Stomach (tissue), 4 donors: ENCODE results near the gene EHMT1.

Experiments used
- EP300 ChIP-seq: sonication (generic); formaldehyde crosslinking; IDR thresholded peaks from one replicate; pipeline ENCODE4 v1.6.1; 2017; ENCODE audit warnings: antibody characterized with exemption
- POLR2A ChIP-seq, 4 donors: fragments of 450-650 bp; IDR thresholded peaks; one replicate each; pipeline ENCODE4 v1.6.1; 2016; ENCODE audit warnings: antibody characterized with exemption in 4 of 4, control low read depth in 2 of 4, mild to moderate bottlenecking in 1 of 4, moderate library complexity in 1 of 4
- POLR2AphosphoS5 ChIP-seq, 3 donors: sonication (generic); formaldehyde crosslinking; IDR thresholded peaks; one replicate each; pipeline ENCODE4 v1.6.1; 2016; ENCODE audit warnings: antibody characterized with exemption in 3 of 3
- TF ChIP-seq, protein P1 (sequence below), 7 experiments: fragments of 450-650 bp in 4 of 7; fragments of 200-600 bp in 3 of 7; sonication (generic) in 3 of 7; IDR thresholded peaks; one replicate each; pipeline ENCODE4 v1.5.1; 2016 to 2019; ENCODE audit warnings: antibody characterized with exemption in 7 of 7, control low read depth in 2 of 7, mild to moderate bottlenecking in 1 of 7

- TF ChIP-seq, protein P1, sequence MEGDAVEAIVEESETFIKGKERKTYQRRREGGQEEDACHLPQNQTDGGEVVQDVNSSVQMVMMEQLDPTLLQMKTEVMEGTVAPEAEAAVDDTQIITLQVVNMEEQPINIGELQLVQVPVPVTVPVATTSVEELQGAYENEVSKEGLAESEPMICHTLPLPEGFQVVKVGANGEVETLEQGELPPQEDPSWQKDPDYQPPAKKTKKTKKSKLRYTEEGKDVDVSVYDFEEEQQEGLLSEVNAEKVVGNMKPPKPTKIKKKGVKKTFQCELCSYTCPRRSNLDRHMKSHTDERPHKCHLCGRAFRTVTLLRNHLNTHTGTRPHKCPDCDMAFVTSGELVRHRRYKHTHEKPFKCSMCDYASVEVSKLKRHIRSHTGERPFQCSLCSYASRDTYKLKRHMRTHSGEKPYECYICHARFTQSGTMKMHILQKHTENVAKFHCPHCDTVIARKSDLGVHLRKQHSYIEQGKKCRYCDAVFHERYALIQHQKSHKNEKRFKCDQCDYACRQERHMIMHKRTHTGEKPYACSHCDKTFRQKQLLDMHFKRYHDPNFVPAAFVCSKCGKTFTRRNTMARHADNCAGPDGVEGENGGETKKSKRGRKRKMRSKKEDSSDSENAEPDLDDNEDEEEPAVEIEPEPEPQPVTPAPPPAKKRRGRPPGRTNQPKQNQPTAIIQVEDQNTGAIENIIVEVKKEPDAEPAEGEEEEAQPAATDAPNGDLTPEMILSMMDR (IDR thresholded peaks at IDR 0.05), result no peak
- TF ChIP-seq POLR2AphosphoS5 (IDR thresholded peaks at IDR 0.05), result no peak
- TF ChIP-seq POLR2A (IDR thresholded peaks at IDR 0.05), result no peak
- TF ChIP-seq EP300, result no peak
Observed at GRCh38 chr9:137669261-137669672, 50.5 kb downstream of the EHMT1 start.
